ENCODE data around the gene DDX51.

The DDX51 gene, protein sequence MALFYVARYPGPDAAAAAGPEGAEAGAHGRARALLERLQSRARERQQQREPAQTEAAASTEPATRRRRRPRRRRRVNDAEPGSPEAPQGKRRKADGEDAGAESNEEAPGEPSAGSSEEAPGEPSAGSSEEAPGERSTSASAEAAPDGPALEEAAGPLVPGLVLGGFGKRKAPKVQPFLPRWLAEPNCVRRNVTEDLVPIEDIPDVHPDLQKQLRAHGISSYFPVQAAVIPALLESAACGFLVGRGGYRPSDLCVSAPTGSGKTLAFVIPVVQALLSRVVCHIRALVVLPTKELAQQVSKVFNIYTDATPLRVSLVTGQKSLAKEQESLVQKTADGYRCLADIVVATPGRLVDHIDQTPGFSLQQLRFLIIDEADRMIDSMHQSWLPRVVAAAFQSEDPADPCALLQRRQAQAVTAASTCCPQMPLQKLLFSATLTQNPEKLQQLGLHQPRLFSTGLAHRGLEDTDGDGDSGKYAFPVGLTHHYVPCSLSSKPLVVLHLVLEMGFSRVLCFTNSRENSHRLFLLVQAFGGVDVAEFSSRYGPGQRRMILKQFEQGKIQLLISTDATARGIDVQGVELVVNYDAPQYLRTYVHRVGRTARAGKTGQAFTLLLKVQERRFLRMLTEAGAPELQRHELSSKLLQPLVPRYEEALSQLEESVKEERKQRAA

DNA sequence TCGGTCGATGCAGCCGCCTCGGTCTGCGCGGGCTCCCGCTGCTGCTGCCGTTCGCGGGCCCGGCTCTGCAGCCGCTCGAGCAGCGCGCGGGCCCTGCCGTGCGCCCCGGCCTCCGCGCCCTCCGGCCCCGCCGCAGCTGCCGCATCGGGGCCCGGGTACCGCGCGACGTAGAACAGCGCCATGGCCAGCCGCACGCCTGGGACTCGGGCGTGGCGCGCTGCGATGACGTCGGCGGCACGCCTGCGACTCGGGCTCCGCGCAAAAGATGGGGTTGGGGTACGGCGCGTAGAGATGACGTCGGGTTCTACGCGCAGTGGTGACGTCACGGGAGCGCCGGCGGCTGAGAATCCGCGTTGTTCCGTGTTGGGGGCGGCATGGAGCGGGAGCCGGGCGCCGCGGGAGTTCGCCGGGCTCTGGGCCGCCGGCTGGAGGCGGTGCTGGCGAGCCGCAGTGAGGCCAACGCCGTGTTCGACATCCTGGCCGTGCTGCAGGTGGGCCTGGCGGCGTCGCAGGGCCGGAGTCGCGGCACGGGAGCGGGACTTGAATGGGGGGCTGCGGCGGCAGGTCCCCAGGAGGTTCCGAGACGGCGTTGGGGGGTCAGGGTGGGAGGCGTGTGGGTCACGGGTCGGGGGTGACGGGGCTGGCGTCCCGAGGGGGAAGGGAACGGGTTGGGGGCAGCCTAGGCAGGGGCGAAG, at the start of gene DDX51, which contains the start of gene NOC4L:
TSS of gene DDX51 (minus strand) at position 205 of the 695 bp plus-strand sequence. CDS start at position 182, 23 bp downstream.
TSS of gene NOC4L (plus strand) at position 343 of the 695 bp plus-strand sequence. CDS start at position 375, 32 bp downstream.
- DNase-seq (ENCODE audit: low read depth, low spot score): peak; percentile 93

DNA sequence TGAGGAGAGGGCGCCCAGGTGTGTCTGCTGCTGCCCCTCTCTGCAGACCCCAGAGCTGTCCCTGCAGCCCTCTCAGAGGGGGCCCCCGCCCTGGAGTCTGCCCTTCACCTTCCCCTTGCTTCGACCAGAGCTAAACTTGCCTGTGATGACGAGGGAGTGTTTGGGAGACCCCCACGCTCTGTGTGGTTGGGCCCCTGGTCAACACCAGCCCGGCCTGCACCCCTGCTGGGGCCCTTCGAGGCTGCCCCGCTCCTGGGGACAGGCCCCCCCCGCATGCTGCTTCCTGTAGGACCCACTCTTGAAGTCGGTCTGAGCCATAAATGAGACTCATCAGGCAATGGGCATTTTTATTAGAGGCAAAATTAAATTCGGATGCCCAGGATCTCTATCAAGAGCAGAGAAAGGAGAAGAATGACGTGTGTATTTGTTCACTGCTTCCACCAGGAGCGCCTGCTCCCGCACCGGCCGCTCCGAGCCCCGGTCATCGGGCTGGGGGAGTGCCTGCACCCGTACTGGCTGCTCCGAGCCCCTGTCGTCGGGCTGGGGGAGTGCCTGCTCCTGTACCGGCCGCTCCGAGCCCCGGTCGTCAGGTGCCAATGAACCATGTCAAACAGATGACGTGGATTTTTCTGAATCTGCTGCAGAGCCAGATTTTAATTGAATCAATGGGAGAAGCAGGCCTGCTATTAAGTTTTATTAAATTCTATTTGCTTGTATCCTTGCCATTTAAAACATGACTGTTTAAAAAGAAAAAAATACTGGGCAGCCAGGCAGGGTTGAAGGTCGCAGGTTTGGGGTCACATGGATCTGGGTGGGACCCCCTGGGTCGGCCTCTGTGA, 47.8 kb upstream of the DDX51 start:
- DNase-seq (ENCODE audit: low read depth, low spot score): no peak

DNA sequence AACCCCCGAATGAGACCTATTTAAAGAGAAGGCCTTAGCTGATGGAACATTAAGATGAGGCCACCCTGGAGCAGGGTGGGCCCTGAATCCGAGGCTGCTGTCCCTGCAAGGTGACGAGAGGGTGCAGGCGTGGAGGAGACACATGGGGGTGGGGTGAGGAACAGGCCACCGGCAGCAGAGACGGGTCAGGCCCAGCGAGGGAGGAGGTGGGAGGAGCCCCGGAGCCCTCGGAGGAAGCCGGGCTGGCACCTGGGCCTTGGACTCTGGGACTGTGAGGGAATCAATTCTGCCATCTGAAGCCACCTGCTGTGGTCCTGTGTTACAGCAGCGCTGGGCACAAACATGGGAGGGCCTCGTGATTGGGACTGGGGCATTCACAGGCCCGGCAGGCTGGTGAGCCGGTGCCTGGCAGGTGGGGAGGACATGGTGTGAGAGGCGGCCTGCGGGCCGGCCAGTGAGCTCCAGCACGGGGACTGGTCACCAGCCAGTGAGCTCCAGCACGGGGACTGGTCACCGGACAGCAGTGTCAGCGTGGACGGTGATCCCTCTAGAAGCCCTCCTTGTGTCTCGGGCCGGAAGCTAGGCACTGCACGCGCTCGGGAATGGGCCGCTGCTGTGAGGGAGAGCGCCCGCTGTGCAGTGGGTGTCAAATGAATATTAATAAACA, 46.8 kb upstream of the DDX51 start:
- DNase-seq (ENCODE audit: low read depth, low spot score): no peak

DNA sequence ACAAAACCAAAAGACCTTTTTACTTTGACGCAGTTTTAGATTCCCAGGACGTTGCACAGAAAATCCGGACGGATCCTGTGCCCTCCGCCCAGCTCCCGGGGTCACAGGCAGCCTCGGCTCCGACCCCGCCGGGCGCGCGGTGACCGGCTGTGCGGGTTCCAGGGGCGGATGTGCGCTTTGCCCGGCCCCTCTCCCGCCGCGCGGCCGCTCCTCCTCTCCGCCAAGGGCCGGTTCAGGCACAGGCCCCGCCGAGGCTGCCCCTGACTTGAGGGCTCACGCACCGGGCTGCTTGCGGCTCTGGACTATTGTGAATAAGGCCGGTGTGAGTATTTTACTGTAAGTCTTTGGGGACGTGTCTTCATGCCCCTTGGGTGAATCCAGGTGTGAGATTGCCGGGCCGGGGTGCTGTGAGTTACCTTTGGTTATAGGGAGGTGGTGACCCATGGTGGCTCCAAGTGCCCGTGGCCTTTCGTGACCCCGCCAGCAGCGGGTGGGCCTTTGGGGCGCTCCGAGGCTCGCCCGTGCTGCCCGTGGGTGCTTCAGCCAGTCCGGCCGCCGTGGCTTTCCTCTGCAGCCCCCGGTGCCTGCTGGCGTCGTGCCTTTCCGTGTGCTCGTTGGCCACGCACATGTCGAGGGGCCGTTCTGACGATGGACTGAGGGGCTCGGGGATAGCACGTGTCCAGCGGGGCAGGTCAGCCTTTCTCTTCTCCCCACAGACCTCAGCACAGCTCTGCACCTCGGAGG, 46.1 kb upstream of the DDX51 start:
- no peak for DNase-seq (ENCODE audit: low read depth, low spot score)

DNA sequence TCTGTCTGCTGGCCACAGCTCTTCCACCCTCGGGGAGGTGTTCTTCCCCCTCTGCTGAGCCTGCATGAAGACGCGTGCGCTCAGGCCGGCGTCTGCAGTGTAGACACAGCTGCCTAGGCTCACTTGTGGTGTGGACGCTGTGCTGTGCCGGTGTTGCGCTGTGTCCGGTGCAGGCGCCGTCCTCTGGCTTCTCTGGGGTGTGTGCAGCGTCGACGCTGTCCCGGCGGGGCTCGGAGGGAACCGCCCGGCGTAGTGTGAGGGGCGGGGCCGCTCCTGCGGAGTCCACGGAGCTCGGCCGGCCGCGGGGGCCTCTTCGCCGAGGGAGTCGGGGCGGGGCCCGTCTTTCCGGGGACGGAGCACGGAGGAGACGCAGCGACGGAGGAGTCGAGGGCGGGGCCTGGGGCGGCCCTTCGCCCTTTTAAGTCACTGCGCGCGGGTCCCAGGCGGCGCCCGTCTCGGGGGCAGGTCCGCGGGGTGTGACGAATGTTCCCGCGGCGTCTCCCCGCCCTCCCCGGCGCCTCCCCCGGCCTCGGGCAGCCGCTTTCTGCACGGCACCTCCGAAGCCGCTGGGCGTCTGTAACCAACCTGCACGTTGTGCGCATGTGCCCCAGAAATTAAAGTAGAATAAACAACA, 45.4 kb upstream of the DDX51 start:
- peak; percentile 86 for DNase-seq (ENCODE audit: low read depth, low spot score)

DNA sequence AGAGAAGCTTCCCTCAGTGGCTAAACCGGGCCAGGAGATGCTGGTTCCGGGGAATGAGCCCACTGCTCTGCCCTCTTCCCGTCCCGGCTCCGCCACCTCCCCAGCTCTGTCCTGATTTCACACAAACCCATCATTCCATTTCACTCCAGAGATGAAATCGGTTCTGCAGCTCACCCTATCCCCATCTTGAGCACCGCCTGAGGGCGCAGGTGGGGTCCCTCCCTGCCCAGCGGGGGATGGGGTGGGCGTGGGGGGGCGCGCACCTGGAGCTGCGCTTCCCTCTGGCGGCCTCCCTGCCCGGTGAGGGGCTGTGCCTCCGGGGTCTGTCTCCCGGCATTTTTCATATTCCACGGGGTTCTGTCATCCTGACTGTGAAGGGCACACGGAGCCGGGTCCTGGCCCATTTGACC, 44.8 kb upstream of the DDX51 start:
- no peak for DNase-seq (ENCODE audit: low read depth, low spot score)

DNA sequence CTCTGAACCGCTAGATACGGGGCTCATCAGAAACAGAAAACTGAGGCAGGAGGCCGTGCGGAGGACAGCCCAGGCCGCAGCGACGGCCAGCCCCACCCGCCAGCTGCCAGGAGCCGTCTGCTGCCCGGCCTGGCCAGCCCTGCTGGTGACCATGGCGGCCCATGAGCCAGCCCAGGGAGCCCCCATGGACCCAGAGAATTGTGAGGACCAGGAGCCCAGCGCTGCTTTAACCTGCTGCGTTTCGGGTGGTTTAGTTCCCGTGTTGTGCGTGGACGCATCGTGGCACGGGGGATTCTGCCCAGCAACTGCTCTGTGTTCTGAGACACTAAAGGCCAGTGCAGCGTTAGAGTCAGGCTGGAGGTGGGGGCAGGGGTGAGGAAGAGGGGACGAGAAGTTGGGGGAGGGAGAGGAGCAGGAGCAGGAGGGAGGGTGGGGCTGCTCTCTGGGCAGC, 44.4 kb upstream of the DDX51 start:
- DNase-seq (ENCODE audit: low read depth, low spot score): no peak

DNA sequence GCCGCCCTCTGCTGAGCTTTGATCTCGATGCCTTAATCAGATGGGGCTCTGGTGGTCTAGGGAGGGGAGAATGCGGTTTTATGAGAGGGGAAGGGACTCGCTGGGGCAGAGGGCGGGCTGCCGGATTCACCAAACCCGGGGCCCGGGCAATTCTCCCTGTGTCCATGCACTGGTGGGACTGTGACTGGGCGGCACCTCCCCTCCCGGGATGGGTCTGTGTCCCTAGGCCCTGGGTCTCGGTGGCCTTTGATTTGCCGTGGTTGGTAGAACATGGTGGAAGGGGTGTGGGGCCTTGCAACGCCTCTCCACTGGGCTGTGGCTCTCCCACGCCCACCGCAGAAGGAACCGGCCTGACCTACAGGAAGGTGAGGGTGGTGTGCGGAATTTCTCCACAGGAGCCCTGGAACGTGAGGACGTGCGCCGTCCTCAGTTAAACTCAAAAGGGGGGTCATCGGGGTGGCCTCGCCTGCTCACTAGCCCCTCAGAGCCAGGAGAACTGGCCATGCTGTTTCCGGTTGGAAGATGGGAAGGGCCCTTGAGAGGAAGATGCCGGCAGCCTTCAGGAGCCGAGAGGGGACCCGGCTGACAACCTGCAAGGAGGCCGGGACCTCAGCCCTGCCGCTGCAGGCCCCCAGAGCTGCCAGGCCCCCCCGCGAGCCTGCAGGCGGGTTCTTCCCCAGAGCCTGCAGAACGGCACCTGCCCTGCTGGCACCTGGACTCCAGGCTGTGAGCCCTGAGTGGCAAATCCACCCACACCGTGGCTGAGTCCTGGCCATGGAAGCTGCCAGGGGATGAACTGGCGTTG, 43.7 kb upstream of the DDX51 start:
- DNase-seq (ENCODE audit: low read depth, low spot score): no peak

DNA sequence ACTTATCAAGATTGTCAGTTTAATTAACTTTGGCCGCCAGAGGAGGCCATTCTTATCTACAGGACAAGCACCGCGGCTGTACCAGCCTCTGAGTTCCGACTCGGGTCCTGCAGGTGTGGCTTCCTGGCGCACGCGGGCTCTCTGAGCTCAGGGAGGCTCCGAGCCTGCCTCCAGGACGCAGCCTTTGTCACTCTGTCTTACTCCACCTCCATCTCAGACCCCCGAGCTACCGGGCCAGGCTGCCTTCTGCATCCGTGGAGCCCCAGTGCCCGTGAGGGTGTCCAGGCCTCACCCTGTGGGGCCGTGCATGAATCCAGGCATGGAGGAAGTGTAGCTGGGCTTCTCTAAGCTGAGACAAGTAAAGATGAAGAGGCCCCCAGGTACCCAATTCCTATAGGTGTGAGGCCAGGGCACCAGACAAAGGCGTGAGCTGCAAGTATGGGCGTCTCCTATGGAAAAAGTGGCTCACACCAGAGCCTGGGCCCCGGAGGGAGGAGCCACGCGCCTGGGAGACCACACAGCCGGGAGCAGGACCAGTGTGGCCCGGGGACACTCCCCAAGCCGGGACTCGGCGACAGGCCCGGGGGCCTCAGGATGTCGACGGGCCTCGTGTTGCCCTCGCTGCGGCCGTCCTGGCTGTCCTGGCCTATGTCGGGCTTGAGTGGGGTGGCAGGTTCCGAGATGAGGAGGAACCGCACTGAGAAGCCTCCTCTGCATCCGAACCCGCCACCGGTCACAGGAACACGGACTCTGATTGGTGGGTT, 42.9 kb upstream of the DDX51 start:
- DNase-seq (ENCODE audit: low read depth, low spot score): no peak

DNA sequence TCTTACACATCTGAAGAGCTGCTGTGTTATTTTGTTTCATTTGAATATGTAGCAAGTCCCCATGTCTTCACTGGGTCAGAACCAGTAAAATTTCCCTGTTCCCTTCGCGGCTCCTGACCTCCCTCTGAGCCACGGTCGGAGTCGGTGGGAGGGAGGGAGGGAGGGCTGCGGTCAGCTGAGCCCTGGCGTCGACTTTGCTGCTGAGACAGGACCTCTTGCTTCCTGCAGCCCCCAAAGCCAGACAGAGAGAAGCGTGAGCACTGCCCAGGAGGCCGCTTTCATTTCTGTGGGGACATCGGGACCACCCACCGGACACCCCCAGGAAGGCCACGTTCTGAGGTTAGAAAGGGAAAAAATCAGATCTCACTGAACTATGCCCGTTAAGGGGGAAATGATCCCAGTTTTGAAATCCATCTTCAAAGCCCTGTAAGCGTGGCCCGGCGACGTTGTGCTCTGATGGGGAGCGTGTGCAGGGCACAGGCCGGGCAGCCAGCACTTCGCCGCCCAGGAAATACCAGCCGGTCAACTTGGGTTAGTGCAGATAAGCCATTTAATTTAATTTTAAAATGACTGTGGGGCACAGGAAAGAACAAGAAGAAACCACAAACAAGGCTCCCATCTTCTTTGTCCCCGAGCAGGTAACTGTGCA, 42.2 kb upstream of the DDX51 start:
- no peak for DNase-seq (ENCODE audit: low read depth, low spot score)

DNA sequence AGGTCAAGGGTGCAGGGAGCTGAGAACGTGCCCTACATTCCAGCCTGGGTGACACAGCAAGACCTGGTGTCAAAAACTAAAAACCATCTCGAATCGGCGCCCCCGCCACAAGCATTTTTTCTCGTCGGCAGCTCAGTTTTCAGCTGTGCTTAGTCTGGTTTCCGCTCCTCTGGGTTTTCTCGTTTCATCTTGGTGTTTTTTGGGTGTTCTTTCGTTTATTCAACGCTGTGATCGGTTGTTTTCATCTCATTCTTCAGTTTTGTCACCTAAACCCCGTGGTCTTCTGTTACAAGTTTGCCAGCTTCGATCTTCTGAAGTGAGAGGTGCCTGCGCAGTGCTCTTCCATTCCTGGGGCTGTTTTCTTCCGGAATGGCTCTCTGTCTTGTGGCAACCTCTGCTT, 41.6 kb upstream of the DDX51 start:
- DNase-seq (ENCODE audit: low read depth, low spot score): no peak

DNA sequence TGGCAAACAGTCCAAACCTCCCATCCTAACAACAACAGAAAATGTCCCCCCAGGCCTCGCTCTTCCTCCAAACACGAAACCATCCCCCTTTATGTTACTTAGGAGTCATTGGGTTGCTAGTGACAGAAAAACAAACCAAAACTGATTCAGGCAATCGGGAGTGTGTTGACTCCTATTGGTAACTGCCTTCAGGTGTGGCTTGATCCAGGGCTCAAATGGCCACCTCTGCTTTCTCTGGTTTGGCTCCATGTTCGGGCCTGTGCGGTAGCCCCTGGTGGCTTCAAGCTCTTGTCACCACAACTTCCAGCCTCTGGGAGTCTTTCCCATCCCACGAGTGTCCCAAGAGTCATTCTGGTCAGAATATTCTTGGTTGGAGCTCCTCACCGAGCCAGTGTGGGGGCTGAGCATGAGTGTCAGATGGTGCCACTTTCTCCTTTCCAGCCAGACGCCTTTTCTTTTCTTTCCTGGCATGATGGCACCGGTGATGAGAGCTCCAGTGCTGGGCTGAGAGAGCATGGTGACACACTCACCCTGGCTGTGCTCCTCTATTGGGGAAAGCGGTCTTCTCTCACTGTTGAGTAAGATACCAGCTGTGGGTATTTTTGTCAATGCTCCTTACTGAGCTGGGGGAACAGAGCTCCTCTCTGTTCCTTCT, 38.7 kb upstream of the DDX51 start:
- no peak for DNase-seq (ENCODE audit: low read depth, low spot score)

DNA sequence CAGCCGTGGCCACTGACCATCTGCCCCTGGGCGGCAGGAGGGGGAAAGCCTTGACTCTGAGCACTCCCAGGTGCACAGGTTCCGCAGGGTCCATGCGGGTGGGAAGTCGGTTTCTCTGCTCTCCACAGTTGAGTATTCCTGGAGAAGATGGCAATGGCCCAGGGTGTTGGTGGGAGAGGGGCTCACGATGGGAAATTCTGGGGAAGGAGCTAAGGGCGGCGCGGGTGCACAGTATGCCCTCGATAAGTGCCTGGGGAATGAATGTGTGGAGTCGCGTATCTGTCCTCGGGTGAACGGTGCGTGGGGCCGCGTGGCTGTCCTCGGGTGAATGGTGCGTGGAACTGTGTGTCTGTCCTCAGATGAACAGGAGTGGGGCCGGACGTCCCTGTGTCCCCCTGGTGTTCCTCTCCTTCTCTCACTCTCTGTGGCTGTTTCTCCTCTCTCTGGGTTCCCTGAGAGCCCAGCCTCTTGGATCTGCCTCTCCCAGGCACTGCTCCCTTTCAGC, 38.1 kb upstream of the DDX51 start:
- DNase-seq (ENCODE audit: low read depth, low spot score): no peak

DNA sequence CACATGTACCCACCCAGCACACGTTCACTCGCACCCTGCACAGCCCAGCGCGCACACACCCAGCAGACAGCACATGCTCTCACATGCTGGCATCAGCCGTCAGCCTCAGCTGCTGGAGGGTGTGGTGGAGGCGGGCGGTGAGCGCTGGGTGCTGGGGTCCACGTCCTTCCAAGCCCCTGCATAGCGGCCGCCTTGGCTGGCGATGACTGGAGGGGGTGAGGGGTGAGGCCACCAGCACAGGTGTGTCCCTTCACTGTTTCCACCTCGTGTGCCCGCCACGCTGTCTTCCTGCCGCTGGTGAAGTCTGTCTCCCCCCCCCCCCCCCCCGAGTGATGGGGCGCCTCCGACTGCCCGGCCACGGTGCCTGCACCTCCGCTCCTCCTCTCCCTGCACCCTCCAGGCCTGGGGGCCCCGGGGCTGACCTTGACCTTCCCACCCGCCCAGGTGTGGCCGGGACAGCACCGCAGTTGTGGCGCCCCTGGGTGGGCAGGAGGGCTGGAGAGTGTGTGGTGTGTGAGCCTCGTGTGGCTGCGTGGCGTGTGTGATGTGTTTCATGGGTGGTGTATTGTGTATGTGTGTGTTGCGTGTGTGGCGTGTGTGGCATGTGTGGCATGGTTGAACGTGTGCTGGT, 37.6 kb upstream of the DDX51 start:
- DNase-seq (ENCODE audit: low read depth, low spot score): no peak

DNA sequence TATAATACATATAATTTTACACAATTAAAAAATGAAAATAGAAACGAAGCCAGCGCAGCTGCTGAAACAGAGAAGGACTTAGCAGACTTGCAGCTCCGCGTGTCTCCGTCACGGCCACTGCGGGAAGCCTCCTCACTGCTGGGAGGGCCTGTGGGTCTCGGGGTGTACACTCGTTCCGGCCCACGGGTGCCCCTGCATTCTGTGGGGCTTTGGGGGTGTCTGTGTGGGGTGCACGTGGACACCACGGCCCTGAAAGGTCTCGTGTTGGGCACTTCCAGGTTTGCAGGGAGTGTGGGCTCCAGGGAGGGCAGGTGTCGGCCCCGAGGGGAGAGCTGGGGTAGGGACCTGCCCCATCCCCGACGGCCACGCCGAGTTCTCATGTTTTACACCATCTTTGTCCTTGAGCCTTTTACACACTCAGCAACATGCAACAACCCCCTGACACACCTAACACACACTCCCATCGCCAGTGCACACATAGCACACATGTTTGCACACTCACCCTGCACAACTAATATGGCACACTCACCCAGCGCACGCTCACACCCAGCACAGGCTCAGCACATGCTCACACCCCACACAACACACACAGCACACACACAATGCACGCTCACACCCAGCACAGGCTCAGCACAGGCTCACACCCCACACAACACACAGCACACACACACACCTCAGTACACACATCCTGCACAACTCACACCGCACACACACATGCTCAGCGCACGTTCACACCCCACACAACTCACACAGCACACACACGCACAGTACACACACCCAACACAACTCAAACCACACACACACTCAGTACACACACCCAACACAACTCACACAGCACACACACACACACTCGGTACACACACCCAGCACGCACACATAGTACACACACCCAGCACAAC, 36.8 kb upstream of the DDX51 start:
- no peak for DNase-seq (ENCODE audit: low read depth, low spot score)

Measured in activated CD4-positive, CD25-positive, alpha-beta regulatory T cell treated with anti-CD3 and anti-CD28 coated beads, Interleukin-2, amount 50 U/mL, for 16 hours (primary cell).